Naive thymus-derived CD4-positive, alpha-beta T cell (primary cell): ENCODE results near the gene WDR46. TPM values are rescaled to one million over a fixed set of nuclear protein-coding genes. Genes with fewer than 3 reads are reported as not detected.

Experiments used
- ATAC-seq: fragments of 150-1000 bp; cut with Tn5 transposase; 2 replicates; pipeline ENCODE4 v1.10.0; 2021; ENCODE audit warnings: mild to moderate bottlenecking, moderate library complexity
- CTCF ChIA-PET: fragments of 350-600 bp; sonication (Branson Sonifier 250); formaldehyde crosslinking; loops from one replicate; lab custom pipeline; 2021; ENCODE audit warnings: antibody characterized with exemption; lab: Charles Lee
- POLR2A ChIA-PET: fragments of 350-600 bp; sonication (Branson Sonifier 250); formaldehyde crosslinking; loops from one replicate; lab custom pipeline; 2021; ENCODE audit warnings: antibody characterized with exemption, inconsistent platforms; lab: Charles Lee
- DNase-seq, 9 donors: peaks; one replicate each; pipeline versions ENCODE4 v3.0.0 to v3.0.0-alpha.2; 2020 to 2022; ENCODE audit warnings: mixed read lengths in 1 of 9
- H3K27ac ChIP-seq: one replicate; pipeline ENCODE4 v1.7.0; 2013; ENCODE audit warnings: mild to moderate bottlenecking, low read depth, low read length, moderate library complexity
- H3K27me3 ChIP-seq, 2 donors: one replicate each; pipeline ENCODE4 v1.7.0; 2013; ENCODE audit warnings: low read length in 2 of 2, mild to moderate bottlenecking in 2 of 2, moderate library complexity in 2 of 2; ENCODE audit not compliant: control insufficient read depth in 2 of 2, insufficient read depth in 2 of 2
- H3K36me3 ChIP-seq, 3 experiments: 1 replicate in 2 of 3; 2 replicates in 1 of 3; pipeline ENCODE4 v1.7.0; 2013; ENCODE audit warnings: low read length in 3 of 3, mild to moderate bottlenecking in 3 of 3, moderate library complexity in 1 of 3; ENCODE audit not compliant: insufficient read depth in 3 of 3, control insufficient read depth in 2 of 3
- H3K4me1 ChIP-seq, 2 donors: one replicate each; pipeline ENCODE4 v1.7.0; 2013; ENCODE audit warnings: low read length in 2 of 2, mild to moderate bottlenecking in 2 of 2, moderate library complexity in 1 of 2; ENCODE audit not compliant: control insufficient read depth in 2 of 2, insufficient read depth in 2 of 2
- H3K4me3 ChIP-seq: 2 replicates; pipeline ENCODE4 v1.7.0; 2013; ENCODE audit warnings: mild to moderate bottlenecking, low read length
- H3K9me3 ChIP-seq, 3 experiments: 1 replicate in 2 of 3; 2 replicates in 1 of 3; pipeline ENCODE4 v1.7.0; 2013; ENCODE audit warnings: low read length in 3 of 3; ENCODE audit not compliant: control insufficient read depth in 2 of 3
- H3K27ac Mint-ChIP-seq, 9 donors: one replicate each; pipeline ENCODE4 v1.8.0; 2020 to 2022; ENCODE audit warnings: mixed read lengths in 9 of 9, mild to moderate bottlenecking in 8 of 9, moderate library complexity in 5 of 9, inconsistent platforms in 2 of 9
- H3K27me3 Mint-ChIP-seq, 5 donors: one replicate each; pipeline ENCODE4 v1.8.0; 2021 to 2022; ENCODE audit warnings: mixed read lengths in 5 of 5, mild to moderate bottlenecking in 1 of 5
- H3K36me3 Mint-ChIP-seq, 5 donors: one replicate each; pipeline ENCODE4 v1.8.0; 2020 to 2022; ENCODE audit warnings: mixed read lengths in 5 of 5, mild to moderate bottlenecking in 3 of 5, inconsistent platforms in 1 of 5
- H3K4me1 Mint-ChIP-seq, 7 donors: one replicate each; pipeline ENCODE4 v1.8.0; 2020 to 2022; ENCODE audit warnings: mixed read lengths in 7 of 7, mild to moderate bottlenecking in 3 of 7, inconsistent platforms in 1 of 7
- H3K4me3 Mint-ChIP-seq, 10 donors: one replicate each; pipeline ENCODE4 v1.8.0; 2020 to 2022; ENCODE audit warnings: mild to moderate bottlenecking in 10 of 10, mixed read lengths in 10 of 10, moderate library complexity in 6 of 10, inconsistent platforms in 2 of 10
- H3K9me3 Mint-ChIP-seq, 11 donors: one replicate each; pipeline ENCODE4 v1.8.0; 2020 to 2022; ENCODE audit warnings: mixed read lengths in 11 of 11, mild to moderate bottlenecking in 4 of 11, inconsistent platforms in 1 of 11, moderate library complexity in 1 of 11
- intact Hi-C, 2 donors: fragments of 100-400 bp; cut with micrococcal nuclease; formaldehyde crosslinking; loops; one replicate each; pipeline ENCODE4 v1.15.1; 2023
- polyA plus RNA-seq, 2 donors: library from polyadenylated mRNA; unstranded; fragments of 300-500 nt; fragmentation: Illumina TruSeq; gene quantifications; one replicate each; pipeline ENCODE4 v1.2.3, GENCODE V29; 2021
- total RNA-seq, 6 experiments: library from RNA in 5 of 6; stranded (reverse) in 5 of 6; gene quantifications; 1 replicate in 5 of 6; 2 replicates in 1 of 6; pipeline ENCODE4 v1.2.3 and lab custom pipeline; 2021 to 2026

WDR46 gene
- total and polyA plus RNA-seq, 7 experiments from 2014 or later: 25.3 to 82.9 (median 54.4) TPM

- no peak for ATAC-seq
Observed at GRCh38 chr6:33249732-33250630, 39.1 kb downstream of the WDR46 start.

GRCh38 chr6:33248932-33249731 lies 39.9 kb downstream of the WDR46 start:
- POLR2A ChIA-PET: interaction anchor here (0.6 to 6.5 kb wide), 34 partner anchors 11 to 395 kb away, joined by 3 to 101 read pairs (median 5); partner anchors contain the start of genes B3GALT4, HSD17B8, PFDN6 and PSMB9
- peak; percentile 79 to 97 (median 94) for DNase-seq
- Histone ChIP-seq H3K4me3 (peak overlapping the region; percentile 81), H3K4me1 (peaks cover 11 to 15% of the 10 kb centered on the region in 2 donors), H3K27ac (peak overlapping the region; percentile 96), H3K36me3 (peaks cover 0 to 5% (median 0%) of the 10 kb centered on the region in 3 experiments), H3K27me3 (no peaks in the 10 kb centered on the region), H3K9me3 (no peaks in the 10 kb centered on the region)
- H3K4me3 Mint-ChIP-seq: peak overlapping the region; percentile 81 to 94 (median 90)
- H3K9me3 Mint-ChIP-seq: no peaks in the 10 kb centered on the region
- H3K27me3 Mint-ChIP-seq: peaks cover 0 to 4% (median 0%) of the 10 kb centered on the region in 5 donors
- H3K36me3 Mint-ChIP-seq: peaks cover 4 to 16% (median 10%) of the 10 kb centered on the region in 5 donors
- H3K27ac Mint-ChIP-seq: peak overlapping the region; percentile 82 to 98 (median 94)
- H3K4me1 Mint-ChIP-seq: peaks cover 26 to 43% (median 35%) of the 10 kb centered on the region in 7 donors
- CTCF ChIA-PET: interaction anchor here (0.7 to 5.3 kb wide), 23 partner anchors 14 to 903 kb away, joined by 3 to 73 read pairs (median 5); partner anchors contain the start of genes B3GALT4, RGL2, RING1 and RPS18
- intact Hi-C loops: loop anchor here (1.0 to 5.0 kb wide), 20 partner anchors 22 to 404 kb away; partner anchors contain the start of genes PSMB8 (in 2 of the 2), RING1 (in 2 of the 2), RXRB (in 2 of the 2) and SLC39A7 (in 2 of the 2)
- ATAC-seq: peak; percentile 91

More at GRCh38 chr6:33249732-33250630, 39.1 kb downstream of the WDR46 start:
- H3K36me3 Mint-ChIP-seq: peaks cover 4 to 16% (median 10%) of the 10 kb centered on the region in 5 donors
- peak overlapping the region; percentile 81 to 94 (median 90) for H3K4me3 Mint-ChIP-seq
- Histone ChIP-seq H3K9me3 (no peaks in the 10 kb centered on the region), H3K4me3 (peak overlapping the region; percentile 81), H3K4me1 (peaks cover 11 to 15% of the 10 kb centered on the region in 2 donors), H3K27me3 (no peaks in the 10 kb centered on the region), H3K36me3 (peaks cover 0 to 5% (median 0%) of the 10 kb centered on the region in 3 experiments), H3K27ac (peak overlapping the region; percentile 96)
- intact Hi-C loops: loop anchor here (1.0 to 5.0 kb wide), 17 partner anchors 21 to 405 kb away; partner anchors contain the start of genes PSMB8 (in 2 of the 2), RXRB (in 2 of the 2), SLC39A7 (in 2 of the 2) and VPS52 (in 2 of the 2)
- ChIA-PET POLR2A (interaction anchor here (0.7 to 6.5 kb wide), 21 partner anchors 9 to 329 kb away, joined by 3 to 101 read pairs (median 11); partner anchors contain the start of genes B3GALT4, HSD17B8, RING1 and RPS18), CTCF (interaction anchor here (0.9 to 5.3 kb wide), 8 partner anchors 13 to 181 kb away, joined by 3 to 73 read pairs (median 10); partner anchors contain the start of genes RGL2, RING1, RPS18 and VPS52)
- DNase-seq: no peak
- peaks cover 26 to 43% (median 35%) of the 10 kb centered on the region in 7 donors for H3K4me1 Mint-ChIP-seq
- peaks cover 0 to 4% (median 0%) of the 10 kb centered on the region in 5 donors for H3K27me3 Mint-ChIP-seq
- peak overlapping the region; percentile 82 to 98 (median 94) for H3K27ac Mint-ChIP-seq
- H3K9me3 Mint-ChIP-seq: no peaks in the 10 kb centered on the region

- H3K27ac Mint-ChIP-seq: peak overlapping the region; percentile 82 to 98 (median 94)
- peak overlapping the region; percentile 81 for H3K4me3 ChIP-seq
- ATAC-seq: peak; percentile 18
Observed at GRCh38 chr6:33248643-33248931, 40.5 kb downstream of the WDR46 start.

GRCh38 chr6:33247977-33248642 lies 40.9 kb downstream of the WDR46 start:
- CTCF ChIA-PET: interaction anchor here (0.6 to 5.3 kb wide), 22 partner anchors 13 to 1445 kb away, joined by 3 to 73 read pairs (median 6); partner anchors contain the start of genes B3GALT4, RGL2, RING1 and RPS18

More at GRCh38 chr6:33248643-33248931, 40.5 kb downstream of the WDR46 start:
- intact Hi-C loops: loop anchor here (1.0 to 5.0 kb wide), 8 partner anchors 40 to 404 kb away; partner anchors contain the start of genes PSMB8 (in 2 of the 2), HLA-DPA1 (in 1 of the 2) and RING1 (in 1 of the 2)
- Mint-ChIP-seq H3K4me3 (peak overlapping the region; percentile 81 to 94 (median 90)), H3K36me3 (peaks cover 4 to 16% (median 10%) of the 10 kb centered on the region in 5 donors), H3K9me3 (no peaks in the 10 kb centered on the region), H3K4me1 (peaks cover 26 to 43% (median 35%) of the 10 kb centered on the region in 7 donors), H3K27me3 (peaks cover 0 to 5% (median 0%) of the 10 kb centered on the region in 5 donors)
- H3K36me3 ChIP-seq: peaks cover 0 to 5% (median 0%) of the 10 kb centered on the region in 3 experiments
- DNase-seq: peak in 1 of 9 donors; percentile 47
- POLR2A ChIA-PET: interaction anchor here (0.5 to 6.5 kb wide), 32 partner anchors 10 to 395 kb away, joined by 3 to 101 read pairs (median 5); partner anchors contain the start of genes B3GALT4, HSD17B8, PFDN6 and PSMB9
- CTCF ChIA-PET: interaction anchor here (0.7 to 5.3 kb wide), 22 partner anchors 13 to 903 kb away, joined by 3 to 73 read pairs (median 6); partner anchors contain the start of genes B3GALT4, RGL2, RING1 and RPS18
- peak overlapping the region; percentile 96 for H3K27ac ChIP-seq
- no peaks in the 10 kb centered on the region for H3K27me3 ChIP-seq
- H3K9me3 ChIP-seq: no peaks in the 10 kb centered on the region
- peaks cover 11 to 15% of the 10 kb centered on the region in 2 donors for H3K4me1 ChIP-seq

GRCh38 chr6:33243476-33243875 lies 45.6 kb downstream of the WDR46 start:
- CTCF ChIA-PET: no interaction called here
- H3K36me3 Mint-ChIP-seq: no peaks in the 10 kb centered on the region
- POLR2A ChIA-PET: interaction anchor here (0.9 kb wide), 2 partner anchors 9 to 84 kb away, joined by 3 read pairs; no protein-coding TSS in a partner anchor
- ATAC-seq (no peak), DNase-seq (no peak)
- Histone ChIP-seq H3K4me3 (no peak overlapping the region), H3K4me1 (peaks cover 0 to 4% of the 10 kb centered on the region in 2 donors), H3K27me3 (no peaks in the 10 kb centered on the region), H3K27ac (no peak overlapping the region), H3K9me3 (no peaks in the 10 kb centered on the region), H3K36me3 (no peaks in the 10 kb centered on the region)
- peak overlapping the region in 1 of 9 donors; percentile 73 for H3K27ac Mint-ChIP-seq
- H3K4me1 Mint-ChIP-seq: peaks cover 7 to 14% (median 11%) of the 10 kb centered on the region in 7 donors
- peaks cover 0 to 29% (median 5%) of the 10 kb centered on the region in 5 donors for H3K27me3 Mint-ChIP-seq
- no peak overlapping the region for H3K4me3 Mint-ChIP-seq
- no peaks in the 10 kb centered on the region for H3K9me3 Mint-ChIP-seq
- intact Hi-C loops: no loop called here

More at GRCh38 chr6:33247977-33248642, 40.9 kb downstream of the WDR46 start:
- Mint-ChIP-seq H3K27me3 (peaks cover 0 to 9% (median 0%) of the 10 kb centered on the region in 5 donors), H3K27ac (peak overlapping the region; percentile 82 to 98 (median 94)), H3K4me3 (peak overlapping the region; percentile 81 to 94 (median 90)), H3K4me1 (peaks cover 26 to 43% (median 35%) of the 10 kb centered on the region in 7 donors), H3K9me3 (no peaks in the 10 kb centered on the region), H3K36me3 (peaks cover 4 to 16% (median 10%) of the 10 kb centered on the region in 5 donors)
- Histone ChIP-seq H3K27me3 (no peaks in the 10 kb centered on the region), H3K36me3 (peaks cover 0 to 5% (median 0%) of the 10 kb centered on the region in 3 experiments), H3K9me3 (no peaks in the 10 kb centered on the region), H3K27ac (peak overlapping the region; percentile 96), H3K4me3 (peak overlapping the region; percentile 81), H3K4me1 (peaks cover 11 to 15% of the 10 kb centered on the region in 2 donors)
- peak; percentile 79 to 92 (median 88) for DNase-seq
- ATAC-seq: peak; percentile 60
- intact Hi-C loops: loop anchor here (1.0 to 5.0 kb wide), 8 partner anchors 40 to 403 kb away; partner anchors contain the start of genes PSMB8 (in 2 of the 2), HLA-DPA1 (in 1 of the 2) and RING1 (in 1 of the 2)
- POLR2A ChIA-PET: interaction anchor here (0.5 to 6.5 kb wide), 31 partner anchors 10 to 394 kb away, joined by 3 to 101 read pairs (median 5); partner anchors contain the start of genes B3GALT4, HSD17B8, PFDN6 and PSMB9
